Umbilical cord (tissue), 2 donors: ENCODE data around the gene AANAT. TPM values are rescaled to one million over a fixed set of nuclear protein-coding genes. Genes with fewer than 3 reads are reported as not detected.

Experiments used
- DNase-seq: peaks from one replicate; pipeline ENCODE4 v3.0.0-alpha.2; 2015; ENCODE audit warnings: low spot score
- total RNA-seq: library from RNA; depleted of rRNA; stranded (reverse); fragments of >200 nt; gene quantifications from one replicate; pipeline ENCODE4 v1.2.3, GENCODE V29; 2014; ENCODE audit warnings: low replicate concordance; ENCODE audit not compliant: insufficient read depth

AANAT gene
- total RNA-seq, 1 donor from 2014 or later, result not detected

DNA sequence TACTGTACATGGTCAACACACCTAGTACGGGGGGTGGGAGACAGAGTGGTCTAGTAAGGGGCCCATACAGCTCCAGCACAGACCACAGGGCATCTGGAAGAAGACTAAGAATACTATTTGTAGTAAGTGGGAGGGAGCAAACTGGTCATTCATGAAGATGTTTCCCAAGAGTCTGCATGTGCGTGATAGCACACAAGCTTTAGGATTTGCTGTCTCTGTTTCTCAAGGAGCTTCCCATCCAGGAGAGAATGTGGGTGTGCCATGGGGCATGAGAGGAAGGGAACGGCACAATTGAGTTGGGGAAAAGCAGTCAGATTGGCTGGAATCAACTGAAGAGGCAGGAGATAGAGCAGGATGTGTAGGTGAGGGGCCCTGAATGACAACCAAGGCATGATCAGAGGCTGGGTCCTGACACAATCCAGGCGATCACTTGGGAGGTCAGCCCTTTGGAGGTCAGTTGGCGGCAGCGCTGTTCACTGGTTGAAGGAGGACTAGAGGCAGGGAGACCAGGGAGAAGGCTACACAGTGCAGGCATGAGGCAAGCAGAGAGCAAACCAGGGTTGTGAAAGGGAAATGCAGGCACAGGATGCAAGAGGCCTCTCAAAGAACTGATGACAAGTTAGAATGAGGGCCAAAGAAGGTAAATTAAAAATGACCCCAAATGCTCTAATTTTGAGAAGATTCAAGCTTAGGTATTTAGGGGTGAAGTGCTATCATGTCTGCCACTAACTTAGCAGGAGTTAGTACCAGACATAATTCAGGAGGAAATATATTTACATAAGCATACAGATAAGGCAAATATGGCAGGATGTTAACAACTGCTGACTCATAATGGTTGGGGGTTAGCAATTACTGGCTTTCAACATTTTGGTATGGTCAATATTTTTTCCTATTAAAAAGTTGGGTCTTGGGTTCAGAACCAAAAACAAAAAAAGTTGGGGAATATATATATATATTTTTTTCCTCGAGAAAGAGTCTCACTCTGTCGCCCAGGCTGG is 24.8 kb upstream of the AANAT start:
- no peak for DNase-seq

DNA sequence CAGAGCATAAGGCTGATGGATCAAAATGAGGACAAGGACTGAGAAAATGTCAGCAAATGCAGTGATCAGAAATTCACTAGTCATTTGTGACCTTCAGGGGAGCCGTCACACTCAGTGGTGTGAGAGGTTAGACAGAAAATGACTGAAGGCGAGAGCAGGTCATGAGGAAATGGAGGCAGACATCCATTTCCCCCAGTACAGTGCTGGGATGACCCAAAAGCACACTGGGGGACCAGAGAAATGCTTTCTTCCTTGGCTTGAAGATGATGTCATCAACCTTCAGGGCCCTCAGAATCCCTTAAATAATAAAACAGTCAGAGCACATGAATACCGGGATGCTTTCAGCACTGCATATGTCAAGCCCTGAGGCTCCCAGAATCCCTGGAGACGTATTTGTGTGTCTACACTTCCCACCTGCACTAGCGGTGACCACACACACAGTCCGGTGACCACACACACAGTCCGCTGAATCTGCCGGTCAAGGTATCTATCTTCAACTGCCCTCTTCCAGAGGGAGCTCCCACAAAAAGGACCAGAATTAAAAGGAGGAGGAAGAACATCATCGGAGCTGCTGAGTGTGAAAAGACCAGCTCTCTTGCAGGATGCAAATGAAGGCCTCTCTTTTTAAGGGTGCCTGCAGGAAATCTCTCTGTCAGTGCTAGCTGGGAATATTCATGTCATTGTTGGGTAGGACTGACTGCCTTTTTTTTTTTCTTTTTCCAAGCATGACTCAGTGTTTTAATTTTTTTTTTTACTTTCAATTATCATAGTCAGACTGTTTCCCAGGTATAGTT is 22.7 kb upstream of the AANAT start:
- no peak for DNase-seq

DNA sequence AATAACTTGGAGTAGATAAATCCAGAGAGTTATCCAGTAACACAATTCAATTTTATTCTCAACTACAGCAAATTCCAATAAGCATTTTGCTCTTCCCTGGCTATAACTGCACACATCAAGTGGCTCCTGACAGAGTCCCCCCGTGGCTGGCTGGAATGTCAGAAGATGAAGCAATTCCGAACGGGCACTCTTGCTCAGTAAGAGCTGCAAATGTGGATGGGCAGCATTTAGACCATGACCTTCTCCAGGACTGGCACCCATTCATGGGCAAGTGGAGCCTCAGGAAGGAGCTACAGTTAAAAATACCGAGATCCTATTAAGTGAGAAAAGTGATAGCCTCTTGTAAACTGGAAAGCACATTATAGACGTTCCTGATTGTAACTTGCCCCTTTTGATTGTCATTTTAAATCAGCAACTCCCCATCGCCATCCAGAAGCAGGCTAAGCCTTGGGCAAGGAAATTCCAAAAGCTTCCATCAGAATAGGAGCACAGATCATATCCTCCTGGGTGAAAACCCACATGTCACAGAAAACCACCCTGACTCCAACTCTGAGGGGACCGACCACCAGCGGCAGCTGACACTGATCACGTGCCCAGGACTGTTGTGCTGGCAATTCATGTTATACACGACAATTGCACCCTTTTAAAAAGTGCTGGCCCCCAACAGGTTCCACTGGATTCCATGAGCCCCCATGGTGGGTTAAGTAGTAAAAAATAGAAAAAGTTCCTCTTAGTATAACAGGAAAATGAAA is 21.5 kb upstream of the AANAT start:
- DNase-seq, result no peak

DNA sequence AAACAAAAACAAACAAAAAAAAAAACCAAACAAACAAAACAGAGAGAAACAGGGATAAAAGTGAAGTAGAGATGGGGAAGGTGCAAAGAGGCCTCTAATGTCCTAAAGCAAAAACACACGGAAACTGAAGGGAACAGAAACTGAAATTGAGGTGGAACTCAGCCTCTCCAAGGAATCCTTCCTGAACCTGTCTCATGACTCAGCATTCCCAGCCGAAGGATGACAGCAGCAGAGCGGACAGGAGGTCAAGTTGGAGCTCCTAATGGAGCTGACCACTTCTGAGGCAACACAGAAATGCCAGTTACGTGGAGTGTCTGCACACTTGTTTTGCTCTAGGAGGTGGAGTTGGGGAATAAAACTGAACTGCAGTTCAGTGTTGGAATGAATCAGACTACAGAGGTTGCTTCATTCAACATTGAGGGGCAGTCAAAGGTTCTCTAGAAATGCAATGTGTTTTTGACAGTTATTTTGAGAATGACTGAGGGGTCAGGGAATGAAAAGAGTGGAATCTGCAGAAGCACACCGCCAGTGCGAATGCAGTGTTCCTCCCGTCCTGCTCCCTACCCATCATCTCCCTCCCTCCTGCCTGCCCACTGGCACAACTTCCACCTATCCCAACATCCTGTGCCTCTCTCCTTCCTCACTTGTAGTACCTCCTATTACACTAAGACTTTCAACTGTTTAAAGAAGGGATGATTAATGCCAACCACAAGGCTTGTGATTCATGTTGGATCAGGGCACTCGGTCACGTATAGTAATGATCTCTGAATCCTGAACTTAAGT is 20.8 kb upstream of the AANAT start:
- DNase-seq, result no peak

DNA sequence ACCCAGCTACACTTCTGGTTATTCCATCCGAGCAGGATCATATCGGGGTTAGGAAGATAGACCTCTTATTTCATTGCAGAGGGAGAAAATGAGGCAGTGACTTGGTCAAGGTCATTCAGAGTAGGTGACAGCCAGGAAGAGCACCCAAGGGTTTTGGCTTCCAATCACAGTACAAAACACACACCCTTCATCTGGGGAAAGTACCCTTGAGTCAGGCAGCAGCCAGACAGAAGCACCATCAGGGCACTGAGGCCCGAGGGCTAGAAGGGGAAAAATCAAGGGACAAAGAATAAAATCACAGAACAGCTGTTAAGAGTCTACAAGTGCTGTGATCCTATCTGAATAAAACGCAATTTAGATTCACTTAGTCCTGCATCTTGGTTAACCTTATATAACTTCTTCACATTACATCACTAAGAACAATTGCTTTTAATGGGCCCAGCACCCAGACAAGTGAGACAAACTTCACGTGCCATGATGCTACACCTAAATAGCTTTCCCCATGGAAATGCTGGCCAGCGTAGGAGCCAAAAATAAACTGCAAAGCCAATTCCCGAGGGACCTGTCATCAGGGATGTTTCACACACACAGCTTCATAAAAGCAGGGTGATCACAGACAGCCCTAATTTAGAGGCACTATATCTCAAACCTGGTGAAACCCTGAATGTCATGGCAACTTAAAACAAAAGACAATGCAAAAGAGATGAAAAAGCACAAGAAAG is 19.3 kb upstream of the AANAT start:
- no peak for DNase-seq

DNA sequence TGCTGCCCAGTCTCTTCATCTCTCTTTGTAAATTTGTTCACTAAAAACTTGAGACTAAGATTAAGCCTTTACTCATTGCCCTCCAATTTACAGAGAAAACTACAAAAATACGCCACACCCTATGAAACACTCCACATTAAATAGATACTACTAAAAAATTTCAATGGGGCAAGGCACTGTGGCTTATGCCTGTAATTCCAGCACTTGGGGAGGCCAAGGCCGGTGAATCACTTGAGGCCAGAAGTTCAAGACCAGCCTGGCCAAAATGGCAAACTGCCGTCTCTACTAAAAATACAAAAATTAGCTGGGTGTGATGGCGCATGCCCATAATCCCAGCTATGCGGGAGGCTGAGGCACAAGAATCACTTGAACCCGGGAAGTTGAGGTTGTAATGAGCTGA is 18.3 kb upstream of the AANAT start:
- no peak for DNase-seq

DNA sequence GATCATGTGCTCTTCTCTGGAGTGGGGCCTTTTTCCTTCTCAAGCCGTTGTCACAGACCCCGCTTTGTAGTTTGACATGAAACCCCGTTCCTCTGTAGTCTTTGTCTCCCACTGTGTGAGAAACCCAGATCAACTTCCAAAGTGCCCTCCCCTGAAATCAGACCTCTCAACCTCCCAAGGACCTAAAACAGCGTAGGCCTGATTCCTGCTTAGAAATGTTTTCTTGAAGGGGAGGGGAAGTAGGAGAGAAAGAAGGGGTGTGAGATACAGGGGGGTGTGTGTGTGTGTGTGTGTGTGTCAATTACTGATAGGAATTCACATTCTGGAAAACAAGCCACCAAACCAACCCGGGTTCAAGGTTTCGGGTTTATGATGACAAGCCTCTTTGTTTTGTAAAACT is 15.9 kb upstream of the AANAT start:
- DNase-seq, result no peak

DNA sequence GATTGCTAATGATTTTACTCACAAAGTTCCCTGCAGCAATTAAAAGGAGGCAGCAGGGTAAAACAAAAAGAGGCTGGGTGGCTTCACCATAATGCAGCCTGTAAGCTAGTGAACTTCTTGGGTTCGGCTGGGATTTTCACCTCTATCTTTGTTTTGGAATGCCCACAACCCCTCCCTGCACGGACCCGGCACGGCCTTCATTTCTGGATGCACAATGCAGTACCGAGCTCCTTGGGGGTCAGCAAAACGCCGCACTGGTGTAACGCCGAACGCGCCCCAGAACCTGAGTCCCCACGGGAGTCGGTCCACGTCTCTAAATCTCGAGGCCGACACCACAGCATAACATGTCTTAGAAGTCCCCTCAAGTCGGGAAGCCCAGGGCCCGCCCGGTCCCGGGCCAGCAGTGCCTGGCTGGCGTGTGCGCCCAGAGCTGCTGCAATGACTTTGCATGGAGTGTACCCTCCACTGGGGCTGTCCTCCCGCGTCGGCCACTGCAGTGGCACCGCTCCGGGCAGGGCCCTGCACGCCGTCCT is 15.2 kb upstream of the AANAT start:
- DNase-seq, result no peak

DNA sequence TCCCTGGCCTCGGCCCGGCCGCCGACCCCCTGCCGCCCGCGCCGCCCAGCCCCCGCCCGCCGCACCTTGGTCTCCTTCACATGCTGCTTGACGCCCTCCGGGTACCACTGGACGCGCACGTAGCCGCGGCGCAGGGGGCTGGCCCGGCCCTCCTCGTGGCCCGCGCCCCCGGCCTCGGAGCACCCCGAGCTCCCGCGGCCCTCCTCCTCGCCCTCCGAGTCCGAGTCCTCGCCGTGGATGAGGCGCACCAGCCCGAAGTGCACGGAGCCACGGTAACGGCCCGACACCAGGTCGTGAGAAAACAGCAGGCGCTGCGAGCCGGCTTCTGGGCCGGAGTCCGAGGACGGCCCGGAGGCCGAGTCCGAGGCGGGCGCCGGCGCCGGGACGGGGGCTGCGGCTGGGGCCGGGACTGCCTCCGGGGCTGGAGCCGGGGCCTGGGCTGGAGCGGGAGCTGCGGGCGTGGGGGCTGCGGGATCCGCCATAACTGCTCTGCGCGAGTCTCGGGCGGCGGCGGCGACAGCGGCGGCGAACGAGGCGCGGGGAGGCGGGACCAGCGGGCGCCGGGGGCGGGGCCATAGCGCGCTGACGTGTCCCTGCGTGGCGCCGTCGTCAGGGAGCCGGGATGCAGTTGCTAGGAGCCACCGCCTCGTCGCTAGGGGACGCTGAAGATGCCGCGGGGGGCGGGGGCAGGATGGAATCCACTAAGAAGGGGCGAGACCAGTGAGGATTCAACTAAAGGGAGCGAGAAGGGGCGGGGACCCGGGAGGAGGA is 14.6 kb upstream of the AANAT start, which contains the start of gene UBE2O:
UBE2O (minus strand) TSS at position 493 of the 771 bp plus-strand sequence; CDS start at position 482, 11 bp downstream.
- DNase-seq, result peak; percentile 84

DNA sequence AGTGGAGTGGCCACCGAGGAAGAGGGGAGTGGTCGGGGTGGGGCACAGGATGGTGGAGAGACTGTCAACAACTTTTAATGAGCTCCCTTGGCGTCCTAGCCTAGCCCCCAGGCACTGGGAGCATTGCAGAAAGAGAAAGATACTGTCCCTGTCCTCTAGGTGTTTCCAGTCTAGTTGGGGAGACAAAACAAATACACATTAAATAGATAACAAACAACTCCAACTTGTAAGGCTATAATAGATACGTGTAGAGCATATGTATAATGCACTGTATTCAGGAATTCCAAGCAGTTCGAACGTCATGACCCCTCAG is 14.0 kb upstream of the AANAT start:
- no peak for DNase-seq

DNA sequence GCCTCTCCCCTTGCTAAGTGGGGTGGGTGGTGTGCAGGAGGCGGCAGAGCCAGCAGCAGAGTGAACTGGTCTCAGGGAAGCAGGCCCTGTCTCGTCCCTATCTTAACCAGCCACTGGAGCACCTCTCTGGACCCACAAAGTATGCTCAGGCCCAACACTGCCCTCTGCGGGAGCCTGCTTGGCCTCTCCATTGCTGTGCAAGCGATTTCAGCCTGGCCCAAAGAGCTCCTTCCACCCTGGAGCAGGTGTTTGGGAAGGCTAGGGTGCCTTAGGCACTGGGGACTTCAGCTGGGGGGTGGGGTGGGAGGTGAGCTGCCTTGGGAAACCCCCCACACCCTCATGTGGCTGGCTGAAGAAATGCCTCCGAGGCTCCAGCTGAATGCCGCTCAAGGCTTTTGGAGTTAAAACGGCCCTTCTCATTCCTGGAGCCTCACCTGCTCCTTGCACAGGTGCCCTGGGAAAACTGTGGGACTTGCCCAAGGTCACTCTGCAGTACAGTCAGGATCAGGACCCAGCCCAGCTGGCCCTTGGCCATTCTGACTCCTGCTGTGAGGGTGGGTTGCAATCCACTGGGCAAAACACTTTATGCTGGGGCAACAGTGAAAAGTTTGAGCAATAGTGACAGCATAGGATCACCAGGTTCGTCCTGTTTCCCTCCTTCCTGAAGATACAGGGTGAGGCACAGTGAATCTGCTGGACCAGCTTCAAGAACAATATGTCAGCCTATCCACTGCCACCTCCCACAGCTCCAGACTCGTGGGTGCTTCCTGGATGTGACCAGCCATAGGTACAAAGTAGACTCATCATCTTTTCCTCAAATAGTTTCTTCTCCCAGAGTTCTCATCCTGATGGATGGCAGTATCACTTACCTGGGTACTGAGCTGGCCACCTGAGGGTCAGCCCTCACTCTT is 8.6 kb upstream of the AANAT start:
- DNase-seq, result peak; percentile 34

DNA sequence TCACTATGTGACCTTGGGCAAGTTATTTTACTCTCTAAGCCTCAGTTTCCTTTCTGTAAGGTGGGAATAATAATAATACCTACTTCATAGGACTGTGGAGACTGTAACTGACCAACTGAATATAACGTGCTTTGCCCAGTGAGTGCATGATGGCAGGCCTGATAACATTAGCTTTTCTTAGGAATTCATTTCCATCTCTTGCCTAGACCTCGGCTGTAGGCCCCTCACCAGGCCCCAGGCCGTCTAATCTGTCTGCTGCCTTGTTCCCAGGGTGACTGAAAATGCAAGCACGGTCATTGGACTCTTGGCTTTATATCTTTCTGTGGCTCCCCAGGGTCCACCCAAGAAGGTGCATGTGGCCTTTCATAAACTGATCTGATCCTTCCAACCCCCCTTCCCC is 7.7 kb upstream of the AANAT start:
- DNase-seq, result no peak

DNA sequence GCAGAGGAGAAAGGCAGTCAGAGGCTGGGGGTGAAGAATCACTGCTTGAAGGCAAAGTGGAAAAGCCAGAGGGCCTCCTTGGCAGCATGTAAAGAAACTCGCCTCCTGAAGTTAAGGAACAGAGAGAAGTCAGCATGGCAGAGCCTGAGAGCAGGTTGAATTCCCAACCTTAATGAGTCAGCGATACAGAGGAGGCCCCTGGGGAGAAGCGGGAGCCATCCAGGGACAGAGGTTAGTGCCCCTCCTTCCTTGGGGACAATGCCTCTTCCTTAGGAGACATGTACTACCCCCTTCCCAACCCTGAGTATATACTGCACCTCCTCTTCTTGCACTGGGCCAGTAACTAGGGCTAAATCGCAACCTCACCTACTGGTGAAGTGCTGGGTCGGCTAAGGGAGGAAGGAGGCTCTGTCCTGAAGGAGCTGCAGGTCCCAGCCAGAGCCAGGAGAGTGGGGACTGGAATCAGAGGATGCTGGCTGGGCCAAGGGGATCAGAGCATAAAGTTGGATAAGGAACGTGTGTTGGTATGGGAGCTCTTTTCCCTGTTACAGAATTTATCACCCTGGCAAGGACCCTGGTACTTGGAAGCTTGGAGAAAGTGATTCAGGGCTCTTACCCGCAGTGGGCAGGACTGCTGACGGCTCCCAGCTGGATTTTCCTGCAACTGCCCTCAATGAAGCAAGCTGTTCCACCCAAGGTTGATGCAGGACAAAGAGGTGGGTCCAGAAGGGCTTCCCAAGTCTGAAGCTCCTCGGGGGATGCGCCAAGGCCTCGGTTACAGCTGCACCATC is 5.4 kb upstream of the AANAT start:
- no peak for DNase-seq

DNA sequence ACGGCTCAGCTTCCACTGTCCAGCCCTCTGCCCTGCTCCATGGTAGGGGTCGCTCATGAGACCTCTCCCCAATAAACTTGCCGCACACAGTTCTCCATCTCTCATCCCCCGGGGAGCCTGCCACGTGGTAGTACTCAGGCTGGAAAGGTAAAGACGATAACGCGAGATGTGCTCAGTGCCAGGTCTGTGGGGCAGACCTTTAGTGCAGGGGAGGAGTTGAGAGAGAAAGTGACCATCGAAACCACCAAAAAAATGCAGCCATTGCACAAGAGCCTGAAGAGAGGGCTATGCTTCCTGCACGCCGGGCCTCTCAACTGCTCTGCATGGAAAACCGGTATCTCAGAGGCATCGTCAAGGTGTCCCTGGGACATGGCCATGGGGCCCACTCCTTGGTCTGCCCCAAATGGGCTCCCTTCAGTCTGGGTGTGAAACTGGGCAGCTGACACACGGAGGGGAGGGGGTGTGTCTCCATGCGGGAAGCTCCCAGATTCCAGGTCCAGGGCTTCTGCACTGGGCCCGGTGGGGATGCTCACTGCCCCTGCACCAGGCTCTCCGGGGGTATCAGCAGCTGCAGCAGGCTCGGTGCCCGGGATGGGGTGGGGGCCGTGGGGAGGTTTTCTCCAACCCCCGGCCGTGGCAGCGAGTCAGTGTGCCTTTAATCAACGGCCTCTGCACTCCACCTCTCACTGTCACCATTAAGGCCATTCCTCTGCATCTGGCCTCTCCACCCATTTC is 4.7 kb upstream of the AANAT start:
- DNase-seq, result no peak

DNA sequence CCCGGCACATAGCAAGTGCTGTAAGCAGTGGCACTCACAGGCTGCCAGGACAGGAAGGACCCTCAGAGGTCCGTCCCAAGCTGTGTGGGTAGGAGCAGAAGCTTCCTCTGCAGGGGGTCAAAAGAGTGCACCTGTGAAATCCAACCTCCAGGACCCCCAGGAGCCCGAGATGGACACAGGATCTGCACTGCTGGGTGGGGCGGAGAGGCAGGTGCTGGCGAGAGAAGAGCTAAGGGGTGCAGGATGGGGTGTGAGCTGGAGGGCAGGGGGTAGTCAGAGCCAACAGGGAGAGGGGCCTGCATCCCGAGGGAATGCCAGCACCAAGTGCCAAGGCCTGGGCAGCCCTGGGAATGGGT is 650 bp upstream of the AANAT start:
- DNase-seq, result no peak

DNA sequence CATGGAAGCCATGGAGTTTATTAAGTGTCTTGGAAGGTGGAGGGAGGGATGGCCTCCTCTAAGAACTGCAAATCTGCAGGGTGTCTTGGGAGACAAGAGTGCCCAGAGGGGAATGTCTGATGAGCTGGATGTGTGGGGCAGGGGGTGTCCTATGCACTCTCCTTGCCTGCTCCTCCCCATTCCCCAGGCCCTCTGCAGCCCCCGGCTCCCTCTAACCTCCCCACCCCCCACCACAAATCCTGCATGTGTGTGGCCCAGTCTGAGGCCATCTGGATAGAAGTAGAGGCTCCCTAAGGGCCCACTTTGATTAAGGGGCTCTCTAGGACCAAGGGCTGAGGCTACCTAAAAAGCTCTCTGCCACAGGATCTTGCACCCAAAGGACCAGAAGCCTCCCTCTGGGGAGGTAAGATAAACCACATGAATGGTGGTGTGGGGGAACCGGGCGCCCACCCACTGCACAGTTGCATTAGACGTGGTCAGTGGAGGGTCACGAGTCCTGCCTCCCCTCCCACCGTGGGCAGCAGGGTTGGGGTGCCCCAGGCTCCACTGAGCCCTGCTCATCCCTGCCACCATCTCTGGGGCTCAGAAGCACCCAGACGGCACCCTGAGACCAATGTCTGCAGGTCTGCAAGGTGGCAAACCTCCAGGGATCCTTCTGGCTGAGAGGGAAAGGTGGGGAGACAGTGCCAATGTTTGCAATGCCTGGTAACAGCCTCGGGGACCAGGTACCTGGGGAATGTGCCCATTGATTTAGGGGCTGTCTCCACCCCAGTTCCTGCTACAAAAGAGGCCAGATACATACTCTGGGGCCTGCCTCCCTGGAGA is 618 bp downstream of the AANAT start:
- DNase-seq, result no peak
